ENCODE results near the gene EXOSC7.

DNA sequence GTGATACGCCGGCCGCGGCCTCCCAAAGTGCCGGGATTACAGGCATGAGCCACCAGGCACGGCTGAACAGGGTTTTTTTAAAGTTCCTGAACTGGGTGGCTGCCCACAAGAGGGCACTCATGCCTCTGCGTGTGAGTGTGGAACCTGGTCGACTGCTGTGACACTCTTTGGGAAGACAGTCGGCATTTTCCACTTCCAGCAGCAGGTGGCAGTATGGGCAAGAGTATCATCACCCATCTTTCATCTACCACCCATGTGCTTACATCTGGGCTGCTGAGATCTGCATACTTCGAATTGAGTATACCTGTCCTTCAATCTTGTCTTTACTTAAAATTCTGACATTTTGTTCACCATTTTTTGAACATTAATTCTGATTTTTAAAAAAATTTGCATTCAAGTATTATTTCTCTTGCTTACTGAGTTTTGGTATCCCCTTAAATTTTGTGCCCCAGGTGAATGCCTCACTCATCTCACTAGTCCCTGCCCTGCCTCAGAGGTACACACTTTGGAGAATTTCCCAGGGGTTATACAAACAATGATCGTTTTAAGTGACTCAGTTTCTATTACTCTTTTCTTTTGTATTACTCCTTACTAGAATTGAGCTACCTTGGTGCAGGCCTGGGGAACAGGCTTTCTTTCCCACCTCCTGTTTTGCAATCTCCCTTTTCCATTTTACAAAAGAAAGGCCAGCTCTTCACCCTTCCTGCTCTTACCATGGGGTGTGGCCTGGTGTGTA, 61.8 kb downstream of the EXOSC7 start:
- TF ChIP-seq MXI1 (IDR thresholded peaks at IDR 0.05; ENCODE audit: low read depth, low read length) = peak; percentile 75
- TF ChIP-seq, protein P1, sequence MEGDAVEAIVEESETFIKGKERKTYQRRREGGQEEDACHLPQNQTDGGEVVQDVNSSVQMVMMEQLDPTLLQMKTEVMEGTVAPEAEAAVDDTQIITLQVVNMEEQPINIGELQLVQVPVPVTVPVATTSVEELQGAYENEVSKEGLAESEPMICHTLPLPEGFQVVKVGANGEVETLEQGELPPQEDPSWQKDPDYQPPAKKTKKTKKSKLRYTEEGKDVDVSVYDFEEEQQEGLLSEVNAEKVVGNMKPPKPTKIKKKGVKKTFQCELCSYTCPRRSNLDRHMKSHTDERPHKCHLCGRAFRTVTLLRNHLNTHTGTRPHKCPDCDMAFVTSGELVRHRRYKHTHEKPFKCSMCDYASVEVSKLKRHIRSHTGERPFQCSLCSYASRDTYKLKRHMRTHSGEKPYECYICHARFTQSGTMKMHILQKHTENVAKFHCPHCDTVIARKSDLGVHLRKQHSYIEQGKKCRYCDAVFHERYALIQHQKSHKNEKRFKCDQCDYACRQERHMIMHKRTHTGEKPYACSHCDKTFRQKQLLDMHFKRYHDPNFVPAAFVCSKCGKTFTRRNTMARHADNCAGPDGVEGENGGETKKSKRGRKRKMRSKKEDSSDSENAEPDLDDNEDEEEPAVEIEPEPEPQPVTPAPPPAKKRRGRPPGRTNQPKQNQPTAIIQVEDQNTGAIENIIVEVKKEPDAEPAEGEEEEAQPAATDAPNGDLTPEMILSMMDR (IDR thresholded peaks at IDR 0.05) = peak; percentile 98
